Stimulated activated CD8-positive, alpha-beta memory T cell treated with anti-CD3 and anti-CD28 coated beads, Interleukin-4, amount 100 ng/mL, for 48 hours (primary cell): Measurements from ENCODE around the gene LIPE.
"Not testable (repeated sequence)": the region's sequence is repeated elsewhere in the genome, so short reads cannot be mapped to it uniquely, and the experiment has no call there.

Experiments used
- DNase-seq: peaks from one replicate; pipeline ENCODE4 v3.0.0-alpha.2; 2020

Gene LIPE, protein sequence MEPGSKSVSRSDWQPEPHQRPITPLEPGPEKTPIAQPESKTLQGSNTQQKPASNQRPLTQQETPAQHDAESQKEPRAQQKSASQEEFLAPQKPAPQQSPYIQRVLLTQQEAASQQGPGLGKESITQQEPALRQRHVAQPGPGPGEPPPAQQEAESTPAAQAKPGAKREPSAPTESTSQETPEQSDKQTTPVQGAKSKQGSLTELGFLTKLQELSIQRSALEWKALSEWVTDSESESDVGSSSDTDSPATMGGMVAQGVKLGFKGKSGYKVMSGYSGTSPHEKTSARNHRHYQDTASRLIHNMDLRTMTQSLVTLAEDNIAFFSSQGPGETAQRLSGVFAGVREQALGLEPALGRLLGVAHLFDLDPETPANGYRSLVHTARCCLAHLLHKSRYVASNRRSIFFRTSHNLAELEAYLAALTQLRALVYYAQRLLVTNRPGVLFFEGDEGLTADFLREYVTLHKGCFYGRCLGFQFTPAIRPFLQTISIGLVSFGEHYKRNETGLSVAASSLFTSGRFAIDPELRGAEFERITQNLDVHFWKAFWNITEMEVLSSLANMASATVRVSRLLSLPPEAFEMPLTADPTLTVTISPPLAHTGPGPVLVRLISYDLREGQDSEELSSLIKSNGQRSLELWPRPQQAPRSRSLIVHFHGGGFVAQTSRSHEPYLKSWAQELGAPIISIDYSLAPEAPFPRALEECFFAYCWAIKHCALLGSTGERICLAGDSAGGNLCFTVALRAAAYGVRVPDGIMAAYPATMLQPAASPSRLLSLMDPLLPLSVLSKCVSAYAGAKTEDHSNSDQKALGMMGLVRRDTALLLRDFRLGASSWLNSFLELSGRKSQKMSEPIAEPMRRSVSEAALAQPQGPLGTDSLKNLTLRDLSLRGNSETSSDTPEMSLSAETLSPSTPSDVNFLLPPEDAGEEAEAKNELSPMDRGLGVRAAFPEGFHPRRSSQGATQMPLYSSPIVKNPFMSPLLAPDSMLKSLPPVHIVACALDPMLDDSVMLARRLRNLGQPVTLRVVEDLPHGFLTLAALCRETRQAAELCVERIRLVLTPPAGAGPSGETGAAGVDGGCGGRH

DNA sequence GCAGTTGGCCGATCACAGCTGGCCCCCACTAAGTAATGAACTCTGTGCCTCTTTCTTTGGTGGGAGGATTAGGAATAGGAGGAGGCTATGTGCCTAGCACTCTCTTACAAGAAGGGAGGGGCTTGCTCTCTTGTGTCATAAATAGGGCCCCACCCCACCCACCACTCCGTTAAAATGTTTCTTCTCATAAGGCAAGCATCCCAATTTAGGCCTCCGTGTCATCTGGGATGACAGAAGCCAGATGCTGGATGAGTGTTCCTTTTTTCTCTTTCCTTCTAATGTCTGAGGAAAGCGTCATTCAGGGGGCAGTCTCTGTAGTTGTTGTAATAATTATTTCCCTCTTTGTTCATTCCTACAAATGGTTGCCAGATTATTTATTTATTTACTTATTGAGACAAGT lies at the start of gene LIPE:
Gene LIPE, minus strand, starts transcription at position 76 of the 400 bp plus-strand sequence. CDS start 239 bp downstream, outside the sequence.
- DNase-seq = no peak

DNA sequence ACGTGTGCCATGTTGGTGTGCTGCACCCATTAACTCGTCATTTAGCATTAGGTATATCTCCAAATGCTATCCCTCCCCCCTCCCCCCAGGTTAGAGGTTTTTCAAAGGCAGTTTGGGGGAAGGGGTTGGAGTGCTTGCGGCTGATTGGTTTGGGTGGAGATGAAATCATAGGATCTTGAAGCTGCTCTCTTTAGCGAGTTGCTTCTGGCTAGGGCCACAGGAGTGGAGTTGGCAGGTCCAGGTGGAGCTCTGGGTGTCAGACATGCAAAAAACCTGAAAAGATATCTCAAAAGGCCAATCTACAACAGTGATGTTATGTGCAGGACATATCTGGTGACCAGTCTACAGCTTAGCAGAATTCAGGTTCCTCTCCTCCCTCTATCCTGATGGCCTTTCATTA lies 48.2 kb upstream of the LIPE start:
- DNase-seq = no peak

DNA sequence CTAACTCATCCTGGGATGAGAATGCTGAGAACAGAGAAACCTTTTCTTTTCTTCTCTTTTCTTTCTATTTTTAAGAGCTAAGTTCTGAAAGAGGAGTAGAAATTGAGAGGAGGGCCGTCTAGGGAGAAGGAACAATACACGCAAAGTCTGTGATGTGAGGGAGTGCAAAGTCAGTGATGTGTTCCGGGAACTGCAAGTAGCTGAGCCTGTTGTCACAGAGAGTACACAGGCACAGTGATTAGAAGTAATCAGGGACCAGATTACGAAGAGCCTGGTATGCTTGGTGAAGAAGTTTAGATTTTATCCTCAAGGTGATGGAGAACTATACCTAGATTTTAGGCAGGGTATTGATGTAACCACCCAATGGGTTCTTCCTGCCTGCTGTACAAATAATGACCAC lies 47.6 kb upstream of the LIPE start:
- no peak for DNase-seq

GRCh38 chr19:42473686-42474085 lies 46.5 kb upstream of the LIPE start:
- DNase-seq = no peak

- no peak for DNase-seq
These were observed 45.4 kb upstream of the LIPE start for GRCh38 chr19:42472402-42473147.

DNA sequence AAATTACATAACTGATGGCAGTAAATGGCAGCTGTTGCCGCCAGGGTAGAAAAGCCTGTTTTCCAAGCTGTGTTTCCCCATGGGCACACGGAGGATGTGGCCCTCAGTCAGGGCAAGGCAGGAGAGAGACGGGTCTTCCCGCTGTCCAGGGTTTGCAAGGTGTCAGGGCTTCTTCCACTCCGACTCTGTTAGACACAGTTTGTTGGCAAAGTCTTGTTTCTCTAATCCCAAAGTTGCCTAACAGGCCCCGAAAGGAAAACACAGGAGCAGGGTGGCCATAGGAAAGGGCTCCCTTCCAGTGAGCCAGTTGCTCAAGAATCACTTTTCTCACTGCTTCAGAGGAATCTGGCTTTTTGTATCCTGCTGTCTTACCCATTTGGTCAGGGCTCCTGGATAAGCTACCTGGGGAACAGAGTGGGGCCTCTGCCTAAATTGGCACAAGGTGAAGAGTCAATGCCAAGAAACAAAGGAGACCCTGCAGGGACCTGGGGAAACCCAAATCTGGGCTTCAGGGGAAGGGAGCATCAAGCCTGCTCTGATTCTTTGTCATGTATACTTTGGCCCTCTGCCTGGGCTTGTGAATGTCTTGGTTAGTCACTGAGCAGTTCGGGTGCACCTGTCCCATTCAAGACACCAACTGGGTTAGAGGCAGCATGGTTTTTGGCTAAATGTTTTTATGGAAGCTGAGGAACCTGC lies 44.5 kb upstream of the LIPE start:
- no peak for DNase-seq

DNA sequence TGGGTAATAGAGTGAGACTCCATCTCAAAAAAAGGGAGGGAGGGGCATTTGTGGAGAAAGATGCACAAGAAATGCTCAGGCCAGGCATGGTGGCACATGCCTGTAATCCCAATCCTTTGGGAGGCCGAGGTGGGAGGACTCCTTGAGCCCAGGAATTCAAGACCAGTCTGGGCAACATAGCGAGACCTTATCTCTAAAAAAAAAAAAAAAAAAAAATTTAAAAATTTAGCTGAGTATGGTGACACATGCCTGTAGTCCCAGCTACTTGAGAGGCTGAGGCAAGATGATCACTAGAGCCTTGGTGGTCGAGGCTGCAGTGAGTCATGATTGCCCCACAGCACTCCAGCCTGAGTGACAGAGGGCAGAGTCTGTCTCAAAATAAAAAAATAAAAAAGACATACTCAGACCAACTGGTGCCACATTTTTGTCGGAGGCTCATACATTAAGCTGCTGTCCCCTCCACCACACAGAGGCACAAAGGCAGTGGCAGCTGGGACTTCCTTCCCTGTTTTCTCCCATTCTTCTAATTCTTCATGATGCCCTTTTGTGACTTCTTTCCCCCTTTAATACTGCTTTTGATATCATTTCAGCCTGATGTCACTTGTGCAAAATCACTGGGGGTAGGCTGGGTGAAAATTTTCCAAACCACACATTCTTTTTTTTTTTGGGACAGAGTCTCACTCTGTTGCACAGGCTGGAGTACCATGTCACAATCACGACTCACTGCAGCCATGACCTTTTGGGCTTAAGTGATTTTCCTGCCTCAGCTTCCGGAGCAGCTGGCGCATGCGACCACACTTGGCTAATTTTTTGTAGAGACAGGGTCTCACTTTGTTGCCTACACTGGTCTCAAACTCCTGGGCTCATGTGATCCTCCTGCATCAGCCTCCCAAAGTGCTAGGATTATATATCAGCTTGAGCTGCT lies 42.4 kb upstream of the LIPE start:
- DNase-seq = peak; percentile 39

- DNase-seq = no peak
These were observed 41.1 kb upstream of the LIPE start for GRCh38 chr19:42468273-42468796.

DNA sequence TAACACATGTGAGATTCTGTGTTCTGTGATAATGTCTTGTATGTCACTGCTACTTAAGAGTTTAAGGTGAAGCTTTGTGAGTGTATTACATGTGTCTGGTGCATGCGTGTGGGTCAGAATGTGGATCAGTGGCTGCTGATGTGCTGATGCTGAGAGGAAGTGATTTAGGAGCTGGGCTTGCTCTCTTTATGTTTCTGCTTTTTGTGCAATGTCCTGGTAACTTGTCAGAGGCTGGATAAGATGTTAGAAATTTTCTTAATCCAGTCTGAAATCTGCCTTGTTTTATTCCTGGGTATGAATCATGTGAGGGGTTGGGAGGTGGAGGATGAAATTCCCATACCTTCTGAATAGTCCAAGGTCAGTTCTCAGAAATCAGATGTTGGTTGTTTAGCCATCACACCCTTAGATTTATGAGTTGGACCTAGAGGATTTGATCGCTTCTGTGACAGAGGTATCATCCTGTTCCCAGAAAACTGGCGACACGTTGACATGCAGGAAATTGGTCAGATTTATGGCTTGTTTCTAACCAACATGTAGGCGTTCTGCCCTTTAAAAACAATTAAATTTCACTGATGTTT lies 40.1 kb upstream of the LIPE start:
- DNase-seq = no peak

DNA sequence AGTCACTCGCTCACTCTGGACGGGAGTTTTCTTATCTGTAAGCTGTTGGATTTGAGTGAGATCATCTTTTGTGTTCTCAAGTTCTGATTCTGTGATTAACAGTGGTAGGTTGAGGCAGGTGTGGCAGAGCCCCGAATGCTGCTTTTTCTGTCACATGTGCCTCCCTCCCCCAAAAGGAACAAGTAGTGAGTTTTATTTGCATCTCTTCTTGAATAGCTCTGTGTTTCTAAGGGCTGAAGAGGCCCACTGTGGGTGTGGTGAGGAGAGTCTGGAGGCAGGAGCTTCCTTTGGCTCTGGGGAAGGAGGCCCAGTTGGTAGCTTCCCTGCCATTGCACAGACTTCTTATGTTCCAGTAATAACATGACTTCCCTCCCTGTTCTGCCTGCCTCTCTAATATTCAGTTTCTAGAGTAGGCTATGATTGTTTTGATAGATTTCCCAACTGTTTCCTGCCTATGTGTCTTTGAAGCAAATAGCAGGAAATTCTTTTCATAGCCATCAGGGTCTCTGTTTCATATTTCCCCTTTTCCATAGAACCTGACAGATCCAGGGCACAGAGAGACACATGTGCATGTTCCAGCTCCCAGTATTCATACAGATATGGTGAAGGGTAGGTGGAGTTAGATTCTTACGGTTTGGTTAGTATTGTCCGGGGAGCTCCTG lies 39.5 kb upstream of the LIPE start:
- DNase-seq = no peak

DNA sequence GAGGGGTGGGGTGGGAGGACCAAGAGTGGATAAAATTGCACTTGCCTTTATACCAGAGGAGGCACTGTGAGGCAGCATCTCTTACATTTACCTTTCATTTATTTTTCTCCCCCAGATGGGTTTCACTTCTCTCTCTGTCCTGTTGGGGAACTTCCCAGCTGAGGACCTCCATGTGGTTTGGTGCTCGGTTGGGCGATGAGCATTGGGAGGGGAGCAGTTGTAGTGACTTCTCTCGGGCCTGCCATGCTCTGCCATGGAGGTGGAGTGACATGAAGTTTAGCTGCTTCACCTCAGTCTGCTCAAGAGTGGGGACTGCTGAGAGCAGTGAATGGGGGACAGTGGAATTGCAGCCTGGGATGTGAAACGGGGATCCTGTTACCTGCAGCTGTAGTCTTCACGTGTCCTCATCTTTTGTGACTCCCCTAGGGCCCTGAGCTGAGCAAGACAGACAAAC lies 38.7 kb upstream of the LIPE start:
- DNase-seq = no peak

DNA sequence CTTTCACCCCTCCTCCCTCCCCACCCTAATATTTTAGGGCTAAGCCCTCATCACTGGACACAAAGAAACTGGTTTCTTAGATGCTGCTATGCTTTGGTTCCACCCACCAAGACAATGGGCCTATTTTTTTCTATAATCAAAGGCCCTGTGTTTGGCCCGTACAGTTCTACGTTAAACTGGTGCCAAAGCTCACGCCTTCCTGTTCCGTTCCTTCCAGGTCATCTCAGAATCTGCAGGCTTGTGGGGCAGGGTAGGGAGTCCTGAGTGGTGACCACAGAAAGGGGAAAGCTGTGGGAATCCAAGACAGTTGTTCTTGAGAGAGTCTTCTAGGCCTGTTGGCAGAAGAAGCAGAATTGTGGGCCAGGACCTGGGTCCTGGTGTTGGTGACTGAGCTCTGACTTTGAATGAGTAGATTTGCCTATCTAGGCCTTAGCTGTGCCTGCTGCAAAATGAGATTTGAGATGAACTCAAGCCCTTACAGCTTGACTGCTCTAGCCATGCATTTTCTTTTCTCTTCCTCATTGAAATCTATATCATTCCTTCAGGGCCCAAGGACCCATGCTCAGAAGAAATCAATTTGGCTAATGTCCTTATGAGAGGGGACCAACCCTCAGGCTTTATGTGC lies 34.6 kb upstream of the LIPE start:
- no peak for DNase-seq

GRCh38 chr19:42461231-42461630 lies 34.0 kb upstream of the LIPE start:
- DNase-seq = not testable (repeated sequence)

DNA sequence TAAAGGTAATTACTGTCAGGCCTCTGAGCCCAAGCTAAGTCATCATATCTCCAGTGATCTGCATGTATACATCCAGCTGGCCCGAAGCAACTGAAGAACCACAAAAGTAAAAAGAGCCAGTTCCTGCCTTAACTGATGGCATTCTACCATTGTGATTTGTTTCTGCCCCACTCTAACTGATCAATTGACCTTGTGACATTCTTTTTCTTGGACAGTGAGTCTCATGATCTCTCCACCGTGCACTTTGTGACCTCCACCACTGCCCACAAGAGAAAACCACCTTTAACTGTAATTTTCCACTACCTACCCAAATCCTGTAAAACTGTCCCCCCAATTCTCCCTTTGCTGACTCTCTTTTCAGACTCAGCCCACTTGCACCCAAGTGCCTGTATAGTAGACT lies 32.7 kb upstream of the LIPE start:
- no peak for DNase-seq

DNA sequence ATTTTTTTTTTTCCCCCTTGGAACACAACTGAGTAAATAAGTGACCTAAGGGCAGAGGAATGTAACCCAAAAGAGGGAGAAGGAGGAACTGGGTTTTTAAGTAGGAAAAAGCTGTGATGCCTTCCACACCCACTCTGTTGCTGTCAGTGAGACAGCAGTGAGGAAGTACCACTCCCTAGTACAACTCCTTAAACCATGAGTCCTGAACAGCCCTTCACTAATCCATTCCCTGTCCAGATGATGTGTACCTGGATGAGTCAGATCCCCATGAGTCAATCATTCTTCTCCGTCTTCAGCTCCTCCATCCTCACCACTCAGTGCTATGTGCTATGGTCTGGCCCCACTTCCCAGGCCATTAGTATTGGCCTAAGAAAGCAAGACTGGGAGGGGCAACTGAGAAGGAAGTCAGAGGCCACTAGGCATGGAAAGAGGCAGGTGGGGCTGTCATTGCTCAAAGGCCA lies 28.5 kb upstream of the LIPE start:
- no peak for DNase-seq

GRCh38 chr19:42455086-42455485 lies 27.9 kb upstream of the LIPE start:
- DNase-seq = no peak

- no peak for DNase-seq
These were observed 25.4 kb upstream of the LIPE start for GRCh38 chr19:42452590-42452989.

GRCh38 chr19:42450314-42450934 lies 23.2 kb upstream of the LIPE start:
- peak; percentile 78 for DNase-seq

- not testable (repeated sequence) for DNase-seq
These were observed 21.1 kb upstream of the LIPE start for GRCh38 chr19:42448306-42448705.
